Measurements from ENCODE around the gene SUN1. TPM values are rescaled to one million over a fixed set of nuclear protein-coding genes. Genes with fewer than 3 reads are reported as not detected.
A peak's percentile ranks its signal among the peaks of the same experiment; 100 is the strongest.

SUN1 gene
- total and polyA plus RNA-seq, 2 donors from 2014 or later, result 40.4 to 168 TPM

DNA sequence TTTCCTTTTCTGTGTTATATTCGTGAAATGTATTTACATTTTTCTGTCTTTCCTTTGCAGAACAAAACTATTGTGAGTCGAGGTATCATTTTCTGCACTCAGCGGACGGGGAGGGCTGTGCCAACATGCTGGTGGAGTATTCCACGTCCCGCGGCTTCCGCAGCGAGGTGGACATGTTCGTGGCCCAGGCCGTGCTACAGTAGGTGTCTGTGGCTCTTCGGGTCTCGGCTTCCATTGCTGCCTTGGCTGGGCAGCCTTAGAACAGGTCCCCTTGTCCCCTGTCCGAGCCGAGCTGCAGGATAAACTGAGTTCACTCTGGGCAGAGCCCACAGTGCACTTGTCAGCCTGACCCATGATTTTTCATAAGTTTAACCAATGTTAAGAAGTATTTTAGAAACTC, 58.6 kb downstream of the SUN1 start:
- TF ChIP-seq, protein P1, sequence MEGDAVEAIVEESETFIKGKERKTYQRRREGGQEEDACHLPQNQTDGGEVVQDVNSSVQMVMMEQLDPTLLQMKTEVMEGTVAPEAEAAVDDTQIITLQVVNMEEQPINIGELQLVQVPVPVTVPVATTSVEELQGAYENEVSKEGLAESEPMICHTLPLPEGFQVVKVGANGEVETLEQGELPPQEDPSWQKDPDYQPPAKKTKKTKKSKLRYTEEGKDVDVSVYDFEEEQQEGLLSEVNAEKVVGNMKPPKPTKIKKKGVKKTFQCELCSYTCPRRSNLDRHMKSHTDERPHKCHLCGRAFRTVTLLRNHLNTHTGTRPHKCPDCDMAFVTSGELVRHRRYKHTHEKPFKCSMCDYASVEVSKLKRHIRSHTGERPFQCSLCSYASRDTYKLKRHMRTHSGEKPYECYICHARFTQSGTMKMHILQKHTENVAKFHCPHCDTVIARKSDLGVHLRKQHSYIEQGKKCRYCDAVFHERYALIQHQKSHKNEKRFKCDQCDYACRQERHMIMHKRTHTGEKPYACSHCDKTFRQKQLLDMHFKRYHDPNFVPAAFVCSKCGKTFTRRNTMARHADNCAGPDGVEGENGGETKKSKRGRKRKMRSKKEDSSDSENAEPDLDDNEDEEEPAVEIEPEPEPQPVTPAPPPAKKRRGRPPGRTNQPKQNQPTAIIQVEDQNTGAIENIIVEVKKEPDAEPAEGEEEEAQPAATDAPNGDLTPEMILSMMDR (IDR thresholded peaks at IDR 0.05; ENCODE audit: borderline replicate concordance, extremely low read depth, insufficient read depth), result no peak
- peak in 1 of 5 donors; percentile 63 for DNase-seq
- Histone ChIP-seq H3K27me3 (ENCODE audit: control insufficient read depth, insufficient read depth, low read length) (no peaks in the 10 kb centered on the region), H3K9ac (ENCODE audit: low read length in 3 of 3) (no peak overlapping the region), H3K9me3 (ENCODE audit: control insufficient read depth in 2 of 3, insufficient read depth in 1 of 3, low read length in 3 of 3) (no peaks in the 10 kb centered on the region), H3K36me3 (ENCODE audit: control insufficient read depth in 2 of 3, insufficient read depth in 3 of 3, low read length in 3 of 3) (peaks cover 0 to 26% (median 20%) of the 10 kb centered on the region in 3 donors), H3K4me1 (ENCODE audit: control insufficient read depth in 2 of 3, insufficient read depth in 2 of 3, low read depth in 1 of 3, low read length in 3 of 3) (peaks cover 0 to 10% (median 0%) of the 10 kb centered on the region in 3 donors), H3K27ac (ENCODE audit: low read depth in 2 of 2, low read length in 2 of 2) (no peak overlapping the region), H3K4me3 (ENCODE audit: low read length in 3 of 3) (no peak overlapping the region)
- FAIRE-seq, result no peak
- intact Hi-C loops (cut with DNase I), result no loop called here

DNA sequence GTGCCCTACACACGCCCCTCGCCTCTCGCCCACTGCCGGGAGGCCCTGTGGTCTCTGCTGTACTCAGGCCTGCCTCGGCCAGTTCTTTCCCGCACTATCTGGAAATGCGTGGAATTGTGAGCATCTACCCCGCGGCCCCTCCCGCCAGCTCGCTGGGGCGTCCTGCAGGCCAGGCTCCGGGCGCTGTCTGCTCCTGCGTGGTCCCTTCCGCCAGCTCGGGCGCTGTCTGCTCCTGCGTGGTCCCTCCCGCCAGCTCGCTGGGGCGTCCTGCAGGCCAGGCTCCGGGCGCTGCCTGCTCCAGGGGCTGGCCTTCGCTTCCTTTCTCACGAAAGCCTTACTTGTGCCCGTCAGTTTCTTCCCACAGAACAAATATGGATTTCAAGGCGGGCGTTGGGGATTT, 59.0 kb downstream of the SUN1 start:
- intact Hi-C loops (cut with DNase I), result no loop called here
- Histone ChIP-seq H3K27me3 (ENCODE audit: control insufficient read depth, insufficient read depth, low read length) (no peaks in the 10 kb centered on the region), H3K9ac (ENCODE audit: low read length in 3 of 3) (no peak overlapping the region), H3K4me3 (ENCODE audit: low read length in 3 of 3) (no peak overlapping the region), H3K4me1 (ENCODE audit: control insufficient read depth in 2 of 3, insufficient read depth in 2 of 3, low read depth in 1 of 3, low read length in 3 of 3) (peaks cover 0 to 10% (median 0%) of the 10 kb centered on the region in 3 donors), H3K27ac (ENCODE audit: low read depth in 2 of 2, low read length in 2 of 2) (no peak overlapping the region), H3K9me3 (ENCODE audit: control insufficient read depth in 2 of 3, insufficient read depth in 1 of 3, low read length in 3 of 3) (no peaks in the 10 kb centered on the region), H3K36me3 (ENCODE audit: control insufficient read depth in 2 of 3, insufficient read depth in 3 of 3, low read length in 3 of 3) (peaks cover 0 to 25% (median 24%) of the 10 kb centered on the region in 3 donors)
- TF ChIP-seq, protein P1 (IDR thresholded peaks at IDR 0.05; ENCODE audit: borderline replicate concordance, extremely low read depth, insufficient read depth), result no peak
- no peak for FAIRE-seq
- DNase-seq, result peak in 1 of 5 donors; percentile 60

DNA sequence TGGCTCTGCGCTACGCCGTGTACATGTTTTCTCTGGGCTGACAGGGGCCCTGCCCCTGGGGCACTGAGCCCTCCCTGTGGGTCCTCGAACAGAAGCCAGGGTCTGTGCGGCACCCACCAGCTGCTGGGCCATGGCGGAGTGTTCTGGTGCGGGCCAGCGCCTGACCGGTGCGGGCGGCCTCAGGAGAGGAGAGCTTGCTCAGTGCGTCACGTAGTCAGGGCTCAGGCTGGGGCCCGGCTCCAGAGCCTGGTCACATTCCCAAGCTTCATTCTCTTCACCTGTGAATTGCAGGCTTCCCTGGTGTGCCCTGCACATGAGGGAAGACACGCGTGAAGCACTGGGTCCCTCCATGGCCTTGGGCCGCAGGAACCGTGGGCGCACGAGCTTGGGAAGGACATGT, 59.5 kb downstream of the SUN1 start:
- FAIRE-seq (no peak), DNase-seq (peak in 1 of 5 donors; percentile 73)
- Histone ChIP-seq H3K9me3 (ENCODE audit: control insufficient read depth in 2 of 3, insufficient read depth in 1 of 3, low read length in 3 of 3) (no peaks in the 10 kb centered on the region), H3K4me1 (ENCODE audit: control insufficient read depth in 2 of 3, insufficient read depth in 2 of 3, low read depth in 1 of 3, low read length in 3 of 3) (peaks cover 0 to 10% (median 0%) of the 10 kb centered on the region in 3 donors), H3K9ac (ENCODE audit: low read length in 3 of 3) (no peak overlapping the region), H3K36me3 (ENCODE audit: control insufficient read depth in 2 of 3, insufficient read depth in 3 of 3, low read length in 3 of 3) (peaks cover 0 to 22% (median 22%) of the 10 kb centered on the region in 3 donors), H3K4me3 (ENCODE audit: low read length in 3 of 3) (no peak overlapping the region), H3K27ac (ENCODE audit: low read depth in 2 of 2, low read length in 2 of 2) (no peak overlapping the region), H3K27me3 (ENCODE audit: control insufficient read depth, insufficient read depth, low read length) (no peaks in the 10 kb centered on the region)
- TF ChIP-seq, protein P1 (IDR thresholded peaks at IDR 0.05; ENCODE audit: borderline replicate concordance, extremely low read depth, insufficient read depth), result no peak
- intact Hi-C loops (cut with DNase I), result no loop called here

Measured in kidney (tissue), 14 donors.